ENCODE data around the gene C5orf52. TPM values are rescaled to one million over a fixed set of nuclear protein-coding genes. Genes with fewer than 3 reads are reported as not detected.
"Not testable (repeated sequence)": the region's sequence is repeated elsewhere in the genome, so short reads cannot be mapped to it uniquely, and the experiment has no call there.

Gene C5orf52
- total RNA-seq, 1 experiment from 2014 or later: not detected

GRCh38 chr5:157690690-157691433, 19.5 kb downstream of the C5orf52 start:
- H3T11ph ChIP-seq (ENCODE audit: low read length): no peak overlapping the region
- H3K18ac ChIP-seq (ENCODE audit: insufficient read length, low read depth, low read length): no peak overlapping the region
- no peak overlapping the region for H3K56ac ChIP-seq (ENCODE audit: insufficient read length, low read depth, low read length)
- H3K27ac Mint-ChIP-seq: no peak overlapping the region
- no peak overlapping the region for H2BK20ac ChIP-seq (ENCODE audit: low read depth, low read length, poor library complexity, severe bottlenecking)
- H2AK5ac ChIP-seq (ENCODE audit: insufficient read length, low read length): no peak overlapping the region
- H3K23ac ChIP-seq (ENCODE audit: insufficient read length, low read depth, low read length): no peak overlapping the region
- H3K9me3 Mint-ChIP-seq: peaks cover 11 to 24% of the 10 kb centered on the region in 2 experiments; a peak in 2 of 5 replicates
- no peak overlapping the region for H4K91ac ChIP-seq (ENCODE audit: insufficient read length, low read depth, low read length)
- no peak overlapping the region for H3K9ac ChIP-seq (ENCODE audit: extremely low read depth, insufficient read length, low read length)
- no peaks in the 10 kb centered on the region for H3K79me1 ChIP-seq (ENCODE audit: insufficient read depth, low read depth, low read length, poor library complexity, severe bottlenecking)
- H2AFZ ChIP-seq (ENCODE audit: low read length): no peak overlapping the region
- H3K27me3 Mint-ChIP-seq (ENCODE audit: low read depth): peaks cover 5% of the 10 kb centered on the region
- no peaks in the 10 kb centered on the region for H3K23me2 ChIP-seq (ENCODE audit: insufficient read length, low read depth, low read length, poor library complexity, severe bottlenecking)
- H3K27me3 ChIP-seq (ENCODE audit: insufficient read depth, low read length): no peaks in the 10 kb centered on the region
- no peak overlapping the region for H3K4me2 ChIP-seq (ENCODE audit: insufficient read depth, insufficient read length, low read length)
- no peak overlapping the region for H2BK12ac ChIP-seq (ENCODE audit: insufficient read length, low read depth, low read length)
- H3K14ac ChIP-seq (ENCODE audit: insufficient read depth, low read length): no peak overlapping the region; the same call in 1 of the 2 replicates
- no peak for DNase-seq
- no peak overlapping the region for H2BK120ac ChIP-seq (ENCODE audit: low read depth, low read length, poor library complexity, severe bottlenecking)
- H3K4me1 Mint-ChIP-seq: no peaks in the 10 kb centered on the region
- peaks cover 0 to 15% (median 2%) of the 10 kb centered on the region in 3 experiments; a peak in 5 of 7 replicates for H3K36me3 Mint-ChIP-seq (ENCODE audit: insufficient read depth in 1 of 3, low read depth in 3 of 3)
- H3K27ac ChIP-seq (ENCODE audit: insufficient read length, low read depth, low read length): no peak overlapping the region
- no peak overlapping the region for H3K4me3 Mint-ChIP-seq
- H4K5ac ChIP-seq (ENCODE audit: insufficient read length, low read depth, low read length): no peak overlapping the region
- no peak for TF ChIP-seq CTCF (conservative IDR thresholded peaks at IDR 0.05)
- H3K4ac ChIP-seq (ENCODE audit: low read depth, low read length): no peak overlapping the region
- H3K9me3 ChIP-seq (ENCODE audit: control insufficient read depth, low read depth, low read length): peaks cover 5% of the 10 kb centered on the region
- no peak overlapping the region for H2BK15ac ChIP-seq (ENCODE audit: low read depth, low read length)
- no peaks in the 10 kb centered on the region for H4K20me1 ChIP-seq (ENCODE audit: control insufficient read depth, insufficient read depth, insufficient read length)
- H2BK5ac ChIP-seq (ENCODE audit: insufficient read length, low read length): no peak overlapping the region
- H3K4me1 ChIP-seq (ENCODE audit: insufficient read depth, low read length): no peaks in the 10 kb centered on the region
- H4K8ac ChIP-seq (replicated peaks; ENCODE audit: insufficient read length, low read depth, low read length): no peak overlapping the region
- WGBS (ENCODE audit: extremely low coverage, insufficient read length, low lambda C conversion rate): no CpG with 5 or more reads among the region's 53 CpGs
- no peaks in the 10 kb centered on the region for H3K79me2 ChIP-seq (ENCODE audit: insufficient read depth, low read length)

GRCh38 chr5:157693816-157694215, 22.5 kb downstream of the C5orf52 start:
- H3K4me1 Mint-ChIP-seq; H3K56ac ChIP-seq (ENCODE audit: insufficient read length, low read depth, low read length): not testable (repeated sequence)

More at GRCh38 chr5:157693816-157694215, 22.5 kb downstream of the C5orf52 start:
- not testable (repeated sequence) for H3K4ac ChIP-seq (ENCODE audit: low read depth, low read length); H3K27me3 Mint-ChIP-seq (ENCODE audit: low read depth); H3K4me1 ChIP-seq (ENCODE audit: insufficient read depth, low read length); H3K27ac ChIP-seq (ENCODE audit: insufficient read length, low read depth, low read length); H3K23ac ChIP-seq (ENCODE audit: insufficient read length, low read depth, low read length); H2BK15ac ChIP-seq (ENCODE audit: low read depth, low read length); DNase-seq; H3K27me3 ChIP-seq (ENCODE audit: insufficient read depth, low read length); H2AFZ ChIP-seq (ENCODE audit: low read length); H3K9me3 ChIP-seq (ENCODE audit: control insufficient read depth, low read depth, low read length); H4K8ac ChIP-seq (replicated peaks; ENCODE audit: insufficient read length, low read depth, low read length); H2BK120ac ChIP-seq (ENCODE audit: low read depth, low read length, poor library complexity, severe bottlenecking); H2BK12ac ChIP-seq (ENCODE audit: insufficient read length, low read depth, low read length); H4K5ac ChIP-seq (ENCODE audit: insufficient read length, low read depth, low read length); H3T11ph ChIP-seq (ENCODE audit: low read length); H3K27ac Mint-ChIP-seq; H3K23me2 ChIP-seq (ENCODE audit: insufficient read length, low read depth, low read length, poor library complexity, severe bottlenecking); H3K18ac ChIP-seq (ENCODE audit: insufficient read length, low read depth, low read length); H4K20me1 ChIP-seq (ENCODE audit: control insufficient read depth, insufficient read depth, insufficient read length); H2BK20ac ChIP-seq (ENCODE audit: low read depth, low read length, poor library complexity, severe bottlenecking); H3K79me1 ChIP-seq (ENCODE audit: insufficient read depth, low read depth, low read length, poor library complexity, severe bottlenecking); H3K4me3 Mint-ChIP-seq; H2AK5ac ChIP-seq (ENCODE audit: insufficient read length, low read length); H3K14ac ChIP-seq (ENCODE audit: insufficient read depth, low read length); H3K4me2 ChIP-seq (ENCODE audit: insufficient read depth, insufficient read length, low read length); H2BK5ac ChIP-seq (ENCODE audit: insufficient read length, low read length); H4K91ac ChIP-seq (ENCODE audit: insufficient read length, low read depth, low read length); H3K79me2 ChIP-seq (ENCODE audit: insufficient read depth, low read length); H3K9ac ChIP-seq (ENCODE audit: extremely low read depth, insufficient read length, low read length)
- no CpG with 5 or more reads among the region's 25 CpGs for WGBS (ENCODE audit: extremely low coverage, insufficient read length, low lambda C conversion rate)
- peaks cover 4 to 20% (median 6%) of the 10 kb centered on the region in 3 experiments; a peak in 6 of 7 replicates for H3K36me3 Mint-ChIP-seq (ENCODE audit: insufficient read depth in 1 of 3, low read depth in 3 of 3)
- H3K9me3 Mint-ChIP-seq: peaks cover 28 to 40% of the 10 kb centered on the region in 2 experiments

All from H9 (cell line).